ENCODE data around the gene UBE2O. TPM values are rescaled to one million over a fixed set of nuclear protein-coding genes. Genes with fewer than 3 reads are reported as not detected.

UBE2O gene
- total RNA-seq, 1 donor from 2014 or later, result 25.8 TPM

DNA sequence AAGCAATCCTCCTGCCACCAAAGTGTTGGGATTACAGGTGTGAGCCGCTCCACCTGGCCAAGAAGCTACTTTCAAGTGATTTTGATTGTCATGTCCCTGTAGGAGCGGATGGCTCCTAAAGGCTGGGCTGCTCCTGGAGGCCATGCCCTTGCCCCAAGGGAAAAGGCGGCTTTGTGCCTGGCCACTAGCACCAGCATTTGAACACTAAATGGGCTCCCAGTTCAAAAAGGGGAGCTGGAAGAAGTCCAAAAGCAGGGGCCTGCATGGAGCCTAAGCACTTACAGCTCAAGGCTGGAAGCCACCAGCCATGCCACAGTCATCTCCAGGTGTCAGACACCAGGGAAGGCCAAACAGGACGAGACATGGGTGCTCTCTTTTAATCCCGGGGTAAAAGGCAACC lies 41.7 kb downstream of the UBE2O start:
- H3K79me2 ChIP-seq (ENCODE audit: insufficient read depth, low read length), result peaks cover 79% of the 10 kb centered on the region
- H3K4me1 Mint-ChIP-seq (ENCODE audit: low read depth, unreplicated experiment), result peaks cover 5% of the 10 kb centered on the region
- H3K27ac Mint-ChIP-seq (ENCODE audit: unreplicated experiment), result no peak overlapping the region
- no peak overlapping the region for H2AFZ ChIP-seq (ENCODE audit: low read depth, low read length)
- H3K4me3 ChIP-seq (ENCODE audit: insufficient read depth, low read depth, low read length), result no peak overlapping the region
- TF ChIP-seq, protein P1, sequence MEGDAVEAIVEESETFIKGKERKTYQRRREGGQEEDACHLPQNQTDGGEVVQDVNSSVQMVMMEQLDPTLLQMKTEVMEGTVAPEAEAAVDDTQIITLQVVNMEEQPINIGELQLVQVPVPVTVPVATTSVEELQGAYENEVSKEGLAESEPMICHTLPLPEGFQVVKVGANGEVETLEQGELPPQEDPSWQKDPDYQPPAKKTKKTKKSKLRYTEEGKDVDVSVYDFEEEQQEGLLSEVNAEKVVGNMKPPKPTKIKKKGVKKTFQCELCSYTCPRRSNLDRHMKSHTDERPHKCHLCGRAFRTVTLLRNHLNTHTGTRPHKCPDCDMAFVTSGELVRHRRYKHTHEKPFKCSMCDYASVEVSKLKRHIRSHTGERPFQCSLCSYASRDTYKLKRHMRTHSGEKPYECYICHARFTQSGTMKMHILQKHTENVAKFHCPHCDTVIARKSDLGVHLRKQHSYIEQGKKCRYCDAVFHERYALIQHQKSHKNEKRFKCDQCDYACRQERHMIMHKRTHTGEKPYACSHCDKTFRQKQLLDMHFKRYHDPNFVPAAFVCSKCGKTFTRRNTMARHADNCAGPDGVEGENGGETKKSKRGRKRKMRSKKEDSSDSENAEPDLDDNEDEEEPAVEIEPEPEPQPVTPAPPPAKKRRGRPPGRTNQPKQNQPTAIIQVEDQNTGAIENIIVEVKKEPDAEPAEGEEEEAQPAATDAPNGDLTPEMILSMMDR (IDR thresholded peaks at IDR 0.05; ENCODE audit: insufficient read depth, low read depth, low read length), result no peak
- no peak for TF ChIP-seq EZH2 (IDR thresholded peaks at IDR 0.05; ENCODE audit: insufficient read depth, low read length)
- H3K27me3 ChIP-seq (ENCODE audit: insufficient read depth, low read length), result no peaks in the 10 kb centered on the region
- no peaks in the 10 kb centered on the region for H3K27me3 Mint-ChIP-seq (ENCODE audit: low read depth, unreplicated experiment)
- H3K27ac ChIP-seq (ENCODE audit: low read depth, low read length), result no peak overlapping the region
- no peak overlapping the region for H3K4me2 ChIP-seq (ENCODE audit: low read length)
- peaks cover 7% of the 10 kb centered on the region for H3K4me1 ChIP-seq (ENCODE audit: insufficient read depth, low read length)
- H3K36me3 Mint-ChIP-seq (ENCODE audit: low read depth, unreplicated experiment), result peaks cover 2% of the 10 kb centered on the region
- H3K4me3 Mint-ChIP-seq (ENCODE audit: unreplicated experiment), result no peak overlapping the region
- no peaks in the 10 kb centered on the region for H3K9me3 ChIP-seq (ENCODE audit: insufficient read depth, low read depth, low read length)
- H3K36me3 ChIP-seq (ENCODE audit: insufficient read depth, low read length), result no peaks in the 10 kb centered on the region
- no peak for FAIRE-seq
- no peak for DNase-seq (ENCODE audit: low read depth)
- peaks cover 95% of the 10 kb centered on the region for H4K20me1 ChIP-seq (ENCODE audit: insufficient read depth, low read length)
- no peak overlapping the region for H3K9ac ChIP-seq (ENCODE audit: low read length)
- H3K9me3 Mint-ChIP-seq (ENCODE audit: unreplicated experiment), result no peaks in the 10 kb centered on the region

DNA sequence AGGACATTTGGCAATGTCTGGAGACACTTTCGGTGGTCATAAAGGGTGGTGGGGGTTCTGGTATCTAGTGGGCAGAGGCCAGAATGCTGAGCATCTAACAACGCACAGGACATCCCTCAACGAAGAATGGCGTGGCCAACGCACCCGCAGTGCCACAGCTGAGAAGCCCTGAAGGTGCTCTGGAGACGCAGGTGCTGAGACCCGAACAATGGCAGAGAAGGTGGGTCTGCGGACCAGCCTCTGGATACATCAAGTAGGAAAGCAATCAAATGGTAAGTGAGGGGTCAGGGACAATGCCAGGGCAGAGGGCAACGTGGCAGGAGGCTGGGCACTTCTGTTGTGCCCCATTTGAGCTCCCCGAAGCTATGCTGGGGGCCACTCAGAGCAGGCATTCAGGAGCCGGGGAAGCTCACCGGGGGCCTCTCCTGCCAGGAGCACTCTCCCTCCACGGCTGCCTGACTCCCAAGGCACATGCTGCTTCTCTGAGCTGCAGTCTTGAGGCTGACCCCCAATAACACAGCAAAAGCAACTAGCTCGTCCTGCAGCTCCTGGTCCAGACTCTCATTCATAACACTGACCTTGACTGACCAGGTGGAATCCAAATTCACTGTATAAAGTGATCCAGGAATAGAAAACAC lies 42.5 kb downstream of the UBE2O start:
- H3K27ac Mint-ChIP-seq (ENCODE audit: unreplicated experiment), result no peak overlapping the region
- H3K36me3 Mint-ChIP-seq (ENCODE audit: low read depth, unreplicated experiment), result peaks cover 4% of the 10 kb centered on the region
- Histone ChIP-seq H3K79me2 (ENCODE audit: insufficient read depth, low read length) (peaks cover 79% of the 10 kb centered on the region), H3K9me3 (ENCODE audit: insufficient read depth, low read depth, low read length) (no peaks in the 10 kb centered on the region), H3K27me3 (ENCODE audit: insufficient read depth, low read length) (no peaks in the 10 kb centered on the region), H3K9ac (ENCODE audit: low read length) (no peak overlapping the region), H3K36me3 (ENCODE audit: insufficient read depth, low read length) (no peaks in the 10 kb centered on the region), H3K27ac (ENCODE audit: low read depth, low read length) (no peak overlapping the region), H2AFZ (ENCODE audit: low read depth, low read length) (no peak overlapping the region), H3K4me1 (ENCODE audit: insufficient read depth, low read length) (peaks cover 7% of the 10 kb centered on the region), H4K20me1 (ENCODE audit: insufficient read depth, low read length) (peaks cover 96% of the 10 kb centered on the region), H3K4me2 (ENCODE audit: low read length) (no peak overlapping the region), H3K4me3 (ENCODE audit: insufficient read depth, low read depth, low read length) (no peak overlapping the region)
- H3K9me3 Mint-ChIP-seq (ENCODE audit: unreplicated experiment), result no peaks in the 10 kb centered on the region
- H3K4me1 Mint-ChIP-seq (ENCODE audit: low read depth, unreplicated experiment), result peaks cover 5% of the 10 kb centered on the region
- TF ChIP-seq, protein P1 (IDR thresholded peaks at IDR 0.05; ENCODE audit: insufficient read depth, low read depth, low read length), result no peak
- no peak for TF ChIP-seq EZH2 (IDR thresholded peaks at IDR 0.05; ENCODE audit: insufficient read depth, low read length)
- no peak for FAIRE-seq
- H3K4me3 Mint-ChIP-seq (ENCODE audit: unreplicated experiment), result no peak overlapping the region
- no peaks in the 10 kb centered on the region for H3K27me3 Mint-ChIP-seq (ENCODE audit: low read depth, unreplicated experiment)
- no peak for DNase-seq (ENCODE audit: low read depth)
